ENCODE measurements around the gene ZC3H12D.

Gene ZC3H12D

DNA sequence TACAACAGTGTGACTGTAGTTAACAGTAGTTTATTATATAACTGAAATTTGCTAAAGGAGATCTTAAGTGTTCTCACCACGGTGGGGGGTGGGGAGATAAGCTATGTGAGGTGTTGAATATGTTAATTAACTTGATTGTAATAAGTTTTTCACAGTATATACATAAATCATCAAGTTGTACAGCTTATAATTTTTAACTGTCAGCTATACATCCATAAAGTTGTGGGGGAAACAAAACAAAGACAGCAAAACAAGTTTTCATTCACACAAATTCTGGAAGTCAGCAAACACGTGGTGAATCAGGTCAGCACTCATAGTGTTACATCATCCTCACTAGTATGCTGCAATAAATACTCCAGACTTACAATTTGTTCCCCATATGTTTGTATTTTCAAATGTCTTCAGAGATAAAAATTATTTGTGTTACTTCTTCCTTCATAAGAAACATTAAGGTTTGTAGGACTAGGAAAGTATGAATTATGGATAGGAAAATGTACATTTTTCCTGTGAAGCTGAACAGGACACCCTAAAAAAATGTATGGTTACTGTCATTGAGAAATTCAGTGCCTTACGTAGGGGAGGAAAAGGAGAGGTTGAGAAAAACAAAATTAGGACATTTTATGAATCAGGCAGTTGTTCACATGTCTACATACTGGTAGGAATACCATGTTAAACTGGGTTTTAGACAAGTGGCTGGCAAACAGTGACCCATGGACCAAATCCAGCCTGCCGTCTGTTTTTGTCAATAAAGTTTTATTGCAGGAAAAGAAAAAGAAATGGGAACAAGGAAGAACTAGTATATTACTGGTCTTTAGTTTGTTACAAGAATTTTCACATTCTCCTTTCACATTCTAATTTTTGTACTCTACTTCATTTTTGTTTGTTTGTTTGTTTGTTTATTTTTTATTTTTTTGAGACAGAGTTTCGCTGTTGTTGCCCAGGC, 78.7 kb downstream of the ZC3H12D start:
- no peak for DNase-seq

DNA sequence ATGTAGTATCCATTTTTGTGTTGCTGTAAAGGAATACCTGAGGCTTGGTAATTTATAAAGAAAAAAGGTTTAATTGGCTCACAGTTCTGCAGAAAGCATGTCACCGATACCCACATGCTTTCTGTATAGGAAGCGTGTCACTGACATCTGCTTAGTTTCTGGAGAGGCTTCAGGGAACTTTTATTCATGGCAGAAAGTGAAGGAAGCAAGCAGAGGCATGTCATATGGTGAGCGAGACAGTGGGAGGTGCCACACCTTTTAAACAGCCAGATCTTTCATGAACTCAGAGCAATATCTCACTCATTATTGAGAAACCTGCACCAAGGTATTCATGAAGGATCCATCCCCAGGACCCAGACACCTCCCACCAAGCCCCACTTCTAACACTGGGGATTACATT, 81.3 kb downstream of the ZC3H12D start:
- no peak for DNase-seq

DNA sequence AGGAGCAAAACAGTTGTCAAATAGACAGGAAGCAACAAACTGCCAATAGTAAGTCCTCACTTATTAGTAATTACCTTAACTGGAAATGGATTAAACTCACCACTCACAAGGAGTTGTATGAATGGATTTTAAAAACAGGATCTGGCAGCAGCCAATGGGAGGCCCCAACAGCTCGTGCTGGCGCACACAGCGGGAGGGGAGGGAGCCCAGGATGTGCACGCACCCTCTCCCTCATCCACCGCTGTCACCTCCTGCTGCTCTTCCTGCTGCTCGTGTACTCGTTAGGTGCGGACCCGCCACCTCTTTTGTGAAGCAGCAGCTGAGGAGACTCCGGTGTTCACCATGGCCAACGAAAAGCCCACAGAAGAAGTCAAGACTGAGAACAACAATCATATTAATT, 84.8 kb downstream of the ZC3H12D start, which contains the start of gene SUMO4:
SUMO4 (plus strand) TSS at position 213 of the 400 bp plus-strand sequence; CDS start at position 343, 130 bp downstream.
- DNase-seq = no peak

DNA sequence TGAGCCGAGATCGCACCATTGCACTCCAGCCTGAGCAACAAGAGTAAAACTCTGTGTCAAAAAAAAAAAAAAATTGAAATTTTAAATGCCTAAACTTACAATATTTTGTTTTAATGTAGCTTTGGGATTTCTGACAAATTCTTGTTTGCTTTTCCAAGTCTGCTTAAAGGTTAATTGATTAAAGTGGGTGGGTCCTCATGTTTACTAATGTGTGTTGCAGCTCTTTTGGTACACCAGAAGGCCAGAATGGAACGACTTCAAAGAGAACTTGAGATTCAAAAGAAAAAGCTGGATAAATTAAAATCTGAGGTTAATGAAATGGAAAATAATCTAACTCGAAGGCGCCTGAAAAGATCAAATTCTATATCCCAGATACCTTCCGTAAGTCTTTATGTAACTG, 87.4 kb downstream of the ZC3H12D start:
- no peak for DNase-seq

Measured in cerebellar nuclear complex (tissue), 1 donor.